ENCODE results near the gene PPP2R5C. TPM values are rescaled to one million over a fixed set of nuclear protein-coding genes. Genes with fewer than 3 reads are reported as not detected.

Gene PPP2R5C
- total RNA-seq, 1 experiment from 2014 or later, result 96.1 TPM

DNA sequence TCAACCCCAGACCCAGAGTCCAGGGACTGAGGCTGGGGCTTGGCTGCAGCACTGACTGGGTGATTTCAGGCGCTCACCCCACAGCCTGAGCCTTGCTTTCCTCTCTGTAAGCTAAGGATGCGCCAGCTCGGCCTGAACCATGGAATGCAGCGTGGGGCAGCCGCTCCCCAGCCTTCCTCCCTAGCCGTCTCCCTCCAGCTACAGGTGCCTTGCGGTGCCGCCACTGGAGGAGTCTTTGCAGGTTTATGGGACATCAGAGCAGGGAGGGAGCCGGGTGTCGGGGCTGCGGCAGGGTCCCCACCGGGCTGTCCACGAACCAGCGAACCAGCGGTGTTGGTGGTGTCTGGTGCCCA, 19.4 kb downstream of the PPP2R5C start:
- Histone ChIP-seq H3K79me2 (ENCODE audit: low read length) (no peaks in the 10 kb centered on the region), H3F3A (ENCODE audit: low read length, unreplicated experiment) (no peaks in the 10 kb centered on the region), H2AFZ (ENCODE audit: low read length) (no peak overlapping the region), H4K20me1 (ENCODE audit: low read length) (no peaks in the 10 kb centered on the region), H3K27me3 (ENCODE audit: low read length) (no peaks in the 10 kb centered on the region), H3K27ac (ENCODE audit: low read length) (no peak overlapping the region), H3K36me3 (ENCODE audit: low read depth, low read length) (no peaks in the 10 kb centered on the region), H3K9me2 (replicated peaks; ENCODE audit: low read length) (no peaks in the 10 kb centered on the region), H3K4me3 (ENCODE audit: low read length) (no peak overlapping the region), H3K9ac (ENCODE audit: low read length) (no peak overlapping the region), H3K4me1 (ENCODE audit: insufficient read depth, low read length) (no peaks in the 10 kb centered on the region), H3K9me3 (ENCODE audit: low read length) (no peaks in the 10 kb centered on the region), H3K4me2 (ENCODE audit: low read length) (no peak overlapping the region)
- no peak for DNase-seq
- ChIA-PET CTCF (no interaction called here), POLR2A (ENCODE audit: unreplicated experiment) (no interaction called here)
- no peak for ATAC-seq
- intact Hi-C loops (cut with micrococcal nuclease), result no loop called here
- no peak for TF ChIP-seq EZH2 (IDR thresholded peaks at IDR 0.05; ENCODE audit: low read length, unreplicated experiment)
- no peak for TF ChIP-seq CTCF (conservative IDR thresholded peaks at IDR 0.05; ENCODE audit: low read depth, low read length)
- no peak for TF ChIP-seq EZH2phosphoT487 (IDR thresholded peaks at IDR 0.05; ENCODE audit: borderline replicate concordance, low read length)
- no TSS peak for BruUV-seq (replicated peaks)

DNA sequence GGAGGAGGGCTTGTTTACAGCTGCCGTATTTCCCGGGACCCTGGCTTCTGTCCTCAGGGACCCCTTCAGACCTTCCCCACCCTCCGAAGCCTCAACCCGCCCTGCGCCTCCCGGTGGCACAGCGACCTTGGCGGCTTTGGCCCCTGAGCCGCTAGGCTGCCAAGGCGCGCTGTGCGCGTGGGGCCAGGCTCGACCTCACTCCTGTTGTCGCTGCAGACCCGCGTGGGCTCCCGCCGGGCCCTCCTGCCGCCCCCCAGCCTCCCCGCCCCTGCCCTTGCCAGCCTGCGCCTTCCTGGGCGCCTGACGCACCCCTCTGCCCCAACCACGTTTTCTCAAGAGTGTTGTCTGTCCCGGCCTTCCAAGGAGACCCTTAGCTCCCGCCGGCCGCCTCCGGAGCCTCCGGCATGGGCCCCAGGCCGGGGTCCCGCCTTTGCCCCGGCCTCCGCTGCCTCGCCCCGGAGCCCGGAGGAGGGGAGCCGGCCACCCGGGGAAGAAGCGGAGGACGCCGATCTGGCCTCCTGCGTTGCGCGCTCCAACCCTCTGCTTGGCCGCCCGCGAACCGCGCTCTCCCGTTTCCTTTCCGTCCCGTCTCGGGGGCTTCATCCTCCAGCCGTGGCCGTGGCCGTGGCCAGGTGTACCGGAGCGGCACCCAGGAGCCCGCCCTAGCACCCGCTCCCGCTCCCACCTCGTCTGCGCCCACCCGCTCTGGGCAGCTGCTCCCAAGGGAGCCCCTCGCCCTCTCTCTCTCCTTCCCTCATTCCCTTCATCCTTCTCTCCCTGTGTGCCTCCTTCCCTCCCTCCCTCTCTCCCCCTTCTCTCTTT, 19.9 kb downstream of the PPP2R5C start:
- no peaks in the 10 kb centered on the region for H3K9me3 ChIP-seq (ENCODE audit: low read length)
- ATAC-seq, result no peak
- H3F3A ChIP-seq (ENCODE audit: low read length, unreplicated experiment), result no peaks in the 10 kb centered on the region
- no peaks in the 10 kb centered on the region for H3K9me2 ChIP-seq (replicated peaks; ENCODE audit: low read length)
- ChIA-PET CTCF (no interaction called here), POLR2A (ENCODE audit: unreplicated experiment) (no interaction called here)
- H3K27ac ChIP-seq (ENCODE audit: low read length), result no peak overlapping the region
- no peaks in the 10 kb centered on the region for H3K27me3 ChIP-seq (ENCODE audit: low read length)
- no peaks in the 10 kb centered on the region for H3K36me3 ChIP-seq (ENCODE audit: low read depth, low read length)
- no peak overlapping the region for H3K4me2 ChIP-seq (ENCODE audit: low read length)
- no peak overlapping the region for H2AFZ ChIP-seq (ENCODE audit: low read length)
- H4K20me1 ChIP-seq (ENCODE audit: low read length), result no peaks in the 10 kb centered on the region
- intact Hi-C loops (cut with micrococcal nuclease), result no loop called here
- H3K79me2 ChIP-seq (ENCODE audit: low read length), result no peaks in the 10 kb centered on the region
- no TSS peak for BruUV-seq (replicated peaks)
- H3K4me1 ChIP-seq (ENCODE audit: insufficient read depth, low read length), result no peaks in the 10 kb centered on the region
- no peak overlapping the region for H3K4me3 ChIP-seq (ENCODE audit: low read length)
- DNase-seq, result no peak
- no peak for TF ChIP-seq EZH2 (IDR thresholded peaks at IDR 0.05; ENCODE audit: low read length, unreplicated experiment)
- no peak for TF ChIP-seq EZH2phosphoT487 (IDR thresholded peaks at IDR 0.05; ENCODE audit: borderline replicate concordance, low read length)
- no peak for TF ChIP-seq CTCF (conservative IDR thresholded peaks at IDR 0.05; ENCODE audit: low read depth, low read length)
- no peak overlapping the region for H3K9ac ChIP-seq (ENCODE audit: low read length)

GRCh38 chr14:101783260-101784016, 21.9 kb downstream of the PPP2R5C start:
- Histone ChIP-seq H3K27ac (ENCODE audit: low read length) (no peak overlapping the region), H3K9ac (ENCODE audit: low read length) (no peak overlapping the region), H2AFZ (ENCODE audit: low read length) (no peak overlapping the region), H3K79me2 (ENCODE audit: low read length) (no peaks in the 10 kb centered on the region), H3F3A (ENCODE audit: low read length, unreplicated experiment) (no peaks in the 10 kb centered on the region), H4K20me1 (ENCODE audit: low read length) (no peaks in the 10 kb centered on the region), H3K4me1 (ENCODE audit: insufficient read depth, low read length) (no peaks in the 10 kb centered on the region), H3K27me3 (ENCODE audit: low read length) (no peaks in the 10 kb centered on the region), H3K4me2 (ENCODE audit: low read length) (no peak overlapping the region), H3K9me2 (replicated peaks; ENCODE audit: low read length) (no peaks in the 10 kb centered on the region), H3K36me3 (ENCODE audit: low read depth, low read length) (no peaks in the 10 kb centered on the region), H3K4me3 (ENCODE audit: low read length) (no peak overlapping the region), H3K9me3 (ENCODE audit: low read length) (no peaks in the 10 kb centered on the region)
- no peak for ATAC-seq
- TF ChIP-seq CTCF (conservative IDR thresholded peaks at IDR 0.05; ENCODE audit: low read depth, low read length), result no peak
- TF ChIP-seq EZH2 (IDR thresholded peaks at IDR 0.05; ENCODE audit: low read length, unreplicated experiment), result no peak
- no peak for TF ChIP-seq EZH2phosphoT487 (IDR thresholded peaks at IDR 0.05; ENCODE audit: borderline replicate concordance, low read length)
- intact Hi-C loops (cut with micrococcal nuclease), result no loop called here
- BruUV-seq (replicated peaks), result no TSS peak
- ChIA-PET CTCF (no interaction called here), POLR2A (ENCODE audit: unreplicated experiment) (no interaction called here)
- no peak for DNase-seq
